ENCODE data around the gene WT1.

GRCh38 chr11:32464078-32464477 is 28.7 kb upstream of the WT1 start:
- TF ChIP-seq CTCF (IDR thresholded peaks at IDR 0.05) (no peak), POLR2A (IDR thresholded peaks at IDR 0.05) (no peak)
